GM12801 (cell line): ENCODE results near the gene ZNF597.

Experiments
- TF ChIP-seq, protein P1 (sequence below): IDR thresholded peaks from one replicate; pipeline ENCODE4 v1.5.1; 2011; ENCODE audit warnings: control low read depth; ENCODE audit not compliant: insufficient read length; ENCODE audit errors: extremely low read depth

Gene ZNF597

DNA sequence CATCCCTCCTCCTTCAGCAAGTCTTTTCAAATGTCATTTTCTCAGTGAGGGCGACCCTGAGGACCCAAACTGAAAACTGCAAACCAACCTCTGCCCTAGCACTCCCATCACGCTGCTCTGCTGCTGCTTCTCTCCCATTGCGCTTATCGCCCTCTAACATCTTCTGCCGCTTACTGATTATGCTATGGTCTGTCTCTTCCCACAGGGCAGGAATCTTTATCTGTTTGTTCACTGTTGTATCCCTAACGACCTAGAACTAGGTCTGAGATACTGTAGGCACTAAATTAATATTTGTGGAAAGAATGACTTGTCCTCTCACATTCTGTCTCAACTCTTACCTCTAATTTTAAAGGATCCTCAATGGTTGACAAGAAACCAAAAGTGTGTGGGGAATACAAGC, 55.0 kb downstream of the ZNF597 start:
- TF ChIP-seq, protein P1, sequence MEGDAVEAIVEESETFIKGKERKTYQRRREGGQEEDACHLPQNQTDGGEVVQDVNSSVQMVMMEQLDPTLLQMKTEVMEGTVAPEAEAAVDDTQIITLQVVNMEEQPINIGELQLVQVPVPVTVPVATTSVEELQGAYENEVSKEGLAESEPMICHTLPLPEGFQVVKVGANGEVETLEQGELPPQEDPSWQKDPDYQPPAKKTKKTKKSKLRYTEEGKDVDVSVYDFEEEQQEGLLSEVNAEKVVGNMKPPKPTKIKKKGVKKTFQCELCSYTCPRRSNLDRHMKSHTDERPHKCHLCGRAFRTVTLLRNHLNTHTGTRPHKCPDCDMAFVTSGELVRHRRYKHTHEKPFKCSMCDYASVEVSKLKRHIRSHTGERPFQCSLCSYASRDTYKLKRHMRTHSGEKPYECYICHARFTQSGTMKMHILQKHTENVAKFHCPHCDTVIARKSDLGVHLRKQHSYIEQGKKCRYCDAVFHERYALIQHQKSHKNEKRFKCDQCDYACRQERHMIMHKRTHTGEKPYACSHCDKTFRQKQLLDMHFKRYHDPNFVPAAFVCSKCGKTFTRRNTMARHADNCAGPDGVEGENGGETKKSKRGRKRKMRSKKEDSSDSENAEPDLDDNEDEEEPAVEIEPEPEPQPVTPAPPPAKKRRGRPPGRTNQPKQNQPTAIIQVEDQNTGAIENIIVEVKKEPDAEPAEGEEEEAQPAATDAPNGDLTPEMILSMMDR: no peak

DNA sequence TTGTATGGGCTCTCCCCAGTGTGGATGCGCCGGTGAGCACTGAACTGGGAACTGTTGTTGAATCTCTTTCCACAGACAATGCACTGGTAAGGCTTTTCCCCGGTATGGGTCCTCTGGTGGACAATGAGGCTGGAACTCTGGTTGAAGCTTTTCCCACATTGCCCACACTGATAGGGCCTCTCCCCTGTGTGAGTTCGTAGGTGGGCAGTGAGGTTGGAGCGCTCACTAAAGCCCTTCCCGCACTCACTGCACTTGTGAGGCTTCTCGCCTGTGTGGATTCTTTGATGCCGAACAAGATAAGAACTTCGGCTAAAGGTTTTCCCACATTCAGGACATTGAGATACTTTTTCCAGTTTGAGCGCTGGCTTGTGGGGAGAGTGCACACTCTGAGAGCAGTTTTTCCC, 60.3 kb downstream of the ZNF597 start:
- TF ChIP-seq, protein P1: no peak
